Measurements from ENCODE around the gene TMEM9B.

DNA sequence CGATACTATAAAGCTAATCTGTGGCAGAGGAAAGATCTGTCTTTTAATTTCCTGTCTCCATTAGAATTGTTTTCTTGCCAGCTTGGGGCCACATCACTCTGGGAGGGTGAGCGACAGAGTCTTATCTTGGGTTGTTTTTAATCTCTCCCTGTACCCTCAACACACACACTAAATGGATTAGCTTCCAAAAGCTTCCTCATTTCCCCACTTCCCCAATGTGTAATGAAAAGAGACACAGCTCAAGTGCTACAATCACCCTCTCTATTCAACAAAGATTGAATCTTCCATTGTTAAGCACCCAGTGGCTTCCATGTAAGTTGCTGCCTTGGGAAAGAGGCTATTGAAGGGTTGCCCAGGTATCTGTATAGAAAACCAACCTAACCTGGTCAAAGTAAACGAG, 15.4 kb downstream of the TMEM9B start:
- no peak for TF ChIP-seq CTCF (IDR thresholded peaks at IDR 0.05)
- no peak for TF ChIP-seq POLR2A (IDR thresholded peaks at IDR 0.05)
